Measurements from ENCODE around the gene CCDC183. TPM values are rescaled to one million over a fixed set of nuclear protein-coding genes. Genes with fewer than 3 reads are reported as not detected.

Gene CCDC183
- total and polyA plus RNA-seq, 4 donors, result 0.20 to 1.8 (median 1.0) TPM

DNA sequence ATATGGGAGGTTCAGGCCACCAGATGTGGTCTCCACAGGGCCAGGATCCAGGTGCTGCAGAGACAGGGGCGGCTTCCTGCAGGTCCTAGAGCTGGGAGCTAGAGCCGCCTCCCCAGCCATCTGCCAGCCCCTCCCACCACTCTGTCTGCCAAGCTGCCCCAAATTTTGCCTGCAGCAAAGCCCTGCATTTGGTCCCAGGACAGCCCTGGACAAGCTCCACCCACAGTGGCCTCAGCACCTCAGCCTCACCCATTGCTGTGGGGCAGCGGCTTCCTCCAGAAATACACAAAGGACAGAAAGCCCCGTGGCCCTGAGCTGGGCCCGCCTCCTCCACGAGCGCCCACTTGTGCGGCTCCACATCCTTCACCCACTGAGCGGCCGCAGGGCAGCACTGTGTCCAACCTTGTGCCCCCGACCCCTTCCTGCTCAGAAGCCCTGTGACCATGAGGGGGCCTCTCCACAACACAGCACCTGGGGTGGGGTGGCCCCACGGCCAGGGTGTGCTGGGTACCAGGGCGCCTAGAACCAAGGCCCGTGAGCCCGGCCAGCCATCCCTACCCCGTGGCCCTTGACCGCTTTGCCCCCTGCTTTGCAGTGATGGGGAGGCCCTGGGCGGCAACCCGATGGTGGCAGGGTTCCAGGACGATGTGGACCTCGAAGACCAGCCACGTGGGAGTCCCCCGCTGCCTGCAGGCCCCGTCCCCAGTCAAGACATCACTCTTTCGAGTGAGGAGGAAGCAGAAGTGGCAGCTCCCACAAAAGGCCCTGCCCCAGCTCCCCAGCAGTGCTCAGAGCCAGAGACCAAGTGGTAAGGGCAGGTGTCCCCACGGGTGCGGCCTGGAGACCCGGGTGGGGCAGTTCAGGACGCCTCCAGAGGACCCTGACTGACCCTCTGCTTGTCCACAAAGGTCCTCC, 42.4 kb downstream of the CCDC183 start:
- DNase-seq (ENCODE audit: low spot score), result no peak
- Histone ChIP-seq H3K36me3 (ENCODE audit: control insufficient read depth in 4 of 4, insufficient read depth in 3 of 4, low read depth in 1 of 4, low read length in 3 of 4) (peaks cover 0 to 15% (median 9%) of the 10 kb centered on the region in 4 donors), H3K9ac (ENCODE audit: low read depth in 1 of 2, low read length in 2 of 2) (no peak overlapping the region)

DNA sequence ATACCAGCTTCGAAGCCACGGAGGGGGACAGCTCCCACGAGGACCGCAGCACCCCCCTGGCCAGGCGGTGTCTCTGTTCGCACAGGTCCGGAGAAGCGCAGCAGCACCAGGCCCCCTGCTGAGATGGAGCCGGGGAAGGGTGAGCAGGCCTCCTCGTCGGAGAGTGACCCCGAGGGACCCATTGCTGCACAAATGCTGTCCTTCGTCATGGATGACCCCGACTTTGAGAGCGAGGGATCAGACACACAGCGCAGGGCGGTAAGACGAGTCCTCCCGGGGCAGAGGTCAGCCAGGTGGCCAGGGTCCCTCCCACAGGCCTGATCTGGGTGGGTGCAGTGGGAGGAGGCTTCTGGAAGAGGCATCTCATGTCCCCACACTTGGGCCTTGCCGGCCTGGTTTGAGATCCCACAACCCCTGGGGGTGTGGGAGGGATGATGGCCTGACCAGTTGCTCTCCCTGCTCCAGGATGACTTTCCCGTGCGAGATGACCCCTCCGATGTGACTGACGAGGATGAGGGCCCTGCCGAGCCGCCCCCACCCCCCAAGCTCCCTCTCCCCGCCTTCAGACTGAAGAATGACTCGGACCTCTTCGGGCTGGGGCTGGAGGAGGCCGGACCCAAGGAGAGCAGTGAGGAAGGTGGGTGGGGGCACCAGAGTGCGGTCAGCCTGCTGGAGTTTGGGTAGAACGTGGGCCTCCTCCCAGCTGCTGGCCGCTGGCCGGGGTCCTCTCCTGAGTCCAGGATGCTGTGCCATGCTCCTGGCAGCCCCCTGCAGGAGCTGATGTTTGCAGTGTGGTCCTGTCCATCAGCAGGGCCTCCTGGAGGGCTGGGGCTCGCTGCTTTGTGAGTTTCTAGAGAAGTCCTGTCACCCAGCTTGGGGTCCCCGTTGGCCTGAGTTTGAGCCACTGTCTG, 43.3 kb downstream of the CCDC183 start:
- H3K27me3 ChIP-seq (ENCODE audit: control insufficient read depth in 4 of 4, insufficient read depth in 4 of 4, low read length in 3 of 4), result no peaks in the 10 kb centered on the region
- TF ChIP-seq TAF1 (conservative IDR thresholded peaks at IDR 0.05) (no peak), JUND (IDR thresholded peaks at IDR 0.05) (no peak), RXRA (IDR thresholded peaks at IDR 0.05) (no peak)
- TF ChIP-seq, protein P1, sequence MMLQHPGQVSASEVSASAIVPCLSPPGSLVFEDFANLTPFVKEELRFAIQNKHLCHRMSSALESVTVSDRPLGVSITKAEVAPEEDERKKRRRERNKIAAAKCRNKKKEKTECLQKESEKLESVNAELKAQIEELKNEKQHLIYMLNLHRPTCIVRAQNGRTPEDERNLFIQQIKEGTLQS (IDR thresholded peaks at IDR 0.05), result no peak
- TF ChIP-seq, protein P2, sequence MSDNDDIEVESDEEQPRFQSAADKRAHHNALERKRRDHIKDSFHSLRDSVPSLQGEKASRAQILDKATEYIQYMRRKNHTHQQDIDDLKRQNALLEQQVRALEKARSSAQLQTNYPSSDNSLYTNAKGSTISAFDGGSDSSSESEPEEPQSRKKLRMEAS (IDR thresholded peaks at IDR 0.05), result no peak
- no peaks in the 10 kb centered on the region for H3K9me3 ChIP-seq (ENCODE audit: control insufficient read depth in 4 of 4, low read length in 3 of 4)
- H3K4me3 ChIP-seq (ENCODE audit: low read depth in 1 of 3, low read length in 3 of 3), result no peak overlapping the region
- peaks cover 16 to 34% (median 31%) of the 10 kb centered on the region in 4 donors for H3K4me1 ChIP-seq (ENCODE audit: control insufficient read depth in 4 of 4, insufficient read depth in 4 of 4, low read length in 3 of 4)
- no peak overlapping the region for H3K27ac ChIP-seq (ENCODE audit: low read depth in 1 of 2, low read length in 2 of 2)
- no peak for DNase-seq (ENCODE audit: low spot score)
- H3K9ac ChIP-seq (ENCODE audit: low read depth in 1 of 2, low read length in 2 of 2), result no peak overlapping the region
- 92% methylated on average over 36 of the region's 36 CpGs for whole genome bisulfite sequencing
- peaks cover 0 to 13% (median 9%) of the 10 kb centered on the region in 4 donors for H3K36me3 ChIP-seq (ENCODE audit: control insufficient read depth in 4 of 4, insufficient read depth in 3 of 4, low read depth in 1 of 4, low read length in 3 of 4)

More for the DNA sequence above, 42.4 kb downstream of the CCDC183 start:
- TF ChIP-seq NR2F2 (IDR thresholded peaks at IDR 0.05), result no peak
- Histone ChIP-seq H3K27me3 (ENCODE audit: control insufficient read depth in 4 of 4, insufficient read depth in 4 of 4, low read length in 3 of 4) (no peaks in the 10 kb centered on the region), H3K4me1 (ENCODE audit: control insufficient read depth in 4 of 4, insufficient read depth in 4 of 4, low read length in 3 of 4) (peaks cover 16 to 31% (median 27%) of the 10 kb centered on the region in 4 donors), H3K27ac (ENCODE audit: low read depth in 1 of 2, low read length in 2 of 2) (no peak overlapping the region), H3K4me3 (ENCODE audit: low read depth in 1 of 3, low read length in 3 of 3) (no peak overlapping the region), H3K9me3 (ENCODE audit: control insufficient read depth in 4 of 4, low read length in 3 of 4) (no peaks in the 10 kb centered on the region)
- 90% methylated on average over 29 of the region's 29 CpGs for WGBS

DNA sequence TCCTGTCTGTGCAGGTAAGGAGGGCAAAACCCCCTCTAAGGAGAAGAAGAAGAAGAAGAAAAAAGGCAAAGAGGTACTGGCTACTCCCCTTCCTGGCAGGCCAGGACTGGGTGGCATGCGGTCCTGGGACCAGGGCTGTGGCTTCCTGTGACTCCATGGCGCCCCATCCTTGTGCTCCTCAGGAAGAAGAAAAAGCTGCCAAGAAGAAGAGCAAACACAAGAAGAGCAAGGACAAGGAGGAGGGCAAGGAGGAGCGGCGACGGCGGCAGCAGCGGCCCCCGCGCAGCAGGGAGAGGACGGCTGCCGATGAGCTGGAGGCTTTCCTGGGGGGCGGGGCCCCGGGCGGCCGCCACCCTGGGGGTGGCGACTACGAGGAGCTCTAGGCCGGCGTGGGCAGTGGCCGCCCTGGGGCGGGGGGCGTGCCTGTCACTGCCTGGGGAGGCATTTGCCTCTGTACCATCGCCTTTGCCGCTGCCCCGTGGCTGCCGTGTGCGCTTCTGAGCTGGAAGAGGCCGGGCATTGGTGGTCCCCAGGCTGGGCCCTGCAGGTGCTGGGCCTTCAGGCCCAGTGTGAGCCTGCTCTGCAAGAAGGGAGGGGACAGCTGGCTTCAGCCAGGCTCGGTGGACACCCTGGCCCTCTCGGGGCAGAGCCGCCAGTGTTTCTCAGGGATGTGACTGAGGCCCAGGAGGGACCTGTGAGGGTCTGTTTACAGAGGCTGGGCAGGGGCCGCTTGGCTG, 44.2 kb downstream of the CCDC183 start:
- TF ChIP-seq RXRA (IDR thresholded peaks at IDR 0.05) (no peak), EGR1 (IDR thresholded peaks at IDR 0.05; ENCODE audit: low read depth in 2 of 2) (no peak), YY1 (IDR thresholded peaks at IDR 0.05) (no peak), FOXA2 (IDR thresholded peaks at IDR 0.05) (no peak), FOXA1 (IDR thresholded peaks at IDR 0.05) (no peak), RAD21 (IDR thresholded peaks at IDR 0.05) (no peak)
- TF ChIP-seq, protein P1 (IDR thresholded peaks at IDR 0.05), result no peak
- WGBS, result 82% methylated on average over 32 of the region's 32 CpGs
- peaks cover 0 to 11% (median 9%) of the 10 kb centered on the region in 4 donors for H3K36me3 ChIP-seq (ENCODE audit: control insufficient read depth in 4 of 4, insufficient read depth in 3 of 4, low read depth in 1 of 4, low read length in 3 of 4)
- no peak overlapping the region for H3K27ac ChIP-seq (ENCODE audit: low read depth in 1 of 2, low read length in 2 of 2)
- H3K4me1 ChIP-seq (ENCODE audit: control insufficient read depth in 4 of 4, insufficient read depth in 4 of 4, low read length in 3 of 4), result peaks cover 16 to 36% (median 32%) of the 10 kb centered on the region in 4 donors
- H3K27me3 ChIP-seq (ENCODE audit: control insufficient read depth in 4 of 4, insufficient read depth in 4 of 4, low read length in 3 of 4), result no peaks in the 10 kb centered on the region
- H3K9me3 ChIP-seq (ENCODE audit: control insufficient read depth in 4 of 4, low read length in 3 of 4), result no peaks in the 10 kb centered on the region
- DNase-seq (ENCODE audit: low spot score), result no peak
- no peak overlapping the region for H3K9ac ChIP-seq (ENCODE audit: low read depth in 1 of 2, low read length in 2 of 2)
- no peak overlapping the region for H3K4me3 ChIP-seq (ENCODE audit: low read depth in 1 of 3, low read length in 3 of 3)
